ENCODE data around the gene CNOT10.

Gene CNOT10

DNA sequence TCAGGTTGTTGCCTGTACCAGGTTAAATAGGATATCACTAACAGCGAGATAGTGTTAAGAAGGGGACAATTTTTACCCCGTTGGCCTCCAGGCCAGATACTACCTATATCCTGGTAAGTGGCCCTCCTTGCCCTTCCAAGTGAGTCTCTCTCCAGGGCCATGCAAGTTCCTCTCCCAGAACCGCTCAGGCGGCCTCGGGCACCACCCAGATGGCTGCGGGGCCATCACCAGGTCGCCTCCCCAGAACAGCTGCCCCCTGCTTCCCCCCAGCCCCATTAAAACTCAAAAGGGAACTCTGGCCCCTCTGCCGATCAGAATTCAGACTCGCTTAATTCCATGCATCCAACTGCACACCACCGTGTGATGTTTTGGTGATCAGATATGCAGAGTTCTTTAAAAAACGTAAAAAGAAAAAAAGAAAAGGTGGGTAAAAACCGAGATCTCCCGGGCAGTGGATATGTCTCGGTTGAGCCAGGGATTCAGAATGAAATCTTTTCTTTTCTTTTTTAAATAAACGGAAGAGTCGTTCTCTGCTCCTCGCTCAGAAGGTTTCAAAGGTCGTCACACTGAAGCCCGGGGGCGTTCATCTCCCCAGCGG lies 131.0 kb downstream of the CNOT10 start:
- Histone ChIP-seq H3K9ac (ENCODE audit: low read length in 5 of 5) (no peak overlapping the region), H3K36me3 (ENCODE audit: control insufficient read depth in 5 of 5, insufficient read depth in 5 of 5, low read length in 5 of 5) (no peaks in the 10 kb centered on the region), H3K9me3 (ENCODE audit: control insufficient read depth in 5 of 5, low read length in 5 of 5) (no peaks in the 10 kb centered on the region), H3K27me3 (ENCODE audit: control insufficient read depth in 5 of 5, insufficient read depth in 4 of 5, low read length in 5 of 5) (peaks cover 20 to 39% (median 35%) of the 10 kb centered on the region in 5 donors), H3K4me1 (ENCODE audit: control insufficient read depth in 5 of 5, insufficient read depth in 5 of 5, low read length in 5 of 5) (peaks cover 0 to 25% (median 22%) of the 10 kb centered on the region in 5 donors), H3K4me3 (ENCODE audit: low read depth in 1 of 5, low read length in 5 of 5) (no peak overlapping the region), H3K27ac (ENCODE audit: low read depth, low read length) (no peak overlapping the region)

DNA sequence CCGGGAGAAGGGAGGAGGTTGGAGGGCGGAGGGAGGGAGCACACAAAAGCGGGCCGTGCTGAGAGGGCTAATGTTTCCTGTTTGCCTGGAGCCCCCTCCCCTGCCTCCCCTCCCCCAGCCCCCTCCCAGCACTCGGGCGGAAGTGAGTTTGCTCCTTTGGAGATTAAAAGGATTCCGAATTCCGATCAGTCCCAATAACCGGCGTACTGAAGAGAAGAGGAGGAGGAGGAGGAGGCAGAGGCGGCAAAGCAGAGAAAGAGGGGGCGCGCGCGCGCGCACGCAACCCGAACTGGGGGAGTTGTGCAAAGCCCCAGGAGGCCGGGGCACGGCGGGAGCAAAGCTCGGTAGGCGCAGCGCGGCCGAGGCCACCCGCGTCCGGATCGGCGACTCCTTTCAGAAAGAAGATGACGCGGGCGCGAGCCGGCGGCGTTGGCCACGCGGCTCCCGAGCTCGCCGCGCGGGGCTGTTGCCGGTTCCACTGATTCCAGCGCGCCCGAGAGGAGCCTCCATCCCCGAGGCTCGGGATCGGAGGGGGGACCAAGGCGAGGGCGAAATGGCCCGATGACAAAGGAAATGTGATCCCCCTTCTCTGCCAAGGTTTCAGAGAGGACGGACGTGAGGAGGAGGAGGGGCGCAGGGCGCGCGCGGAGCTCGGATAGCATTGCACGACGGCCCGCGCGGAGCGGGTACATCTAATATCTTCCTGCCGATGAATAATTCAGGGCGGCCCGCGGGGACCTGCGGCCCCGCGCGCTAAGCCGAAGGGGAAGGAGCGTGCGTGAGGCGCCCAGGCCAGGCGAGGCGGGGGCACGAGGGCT lies 131.7 kb downstream of the CNOT10 start:
- no peak overlapping the region for H3K9ac ChIP-seq (ENCODE audit: low read length in 5 of 5)
- peak overlapping the region in 4 of 5 donors; percentile 55 to 71 (median 64) for H3K4me3 ChIP-seq (ENCODE audit: low read depth in 1 of 5, low read length in 5 of 5)
- no peak overlapping the region for H3K27ac ChIP-seq (ENCODE audit: low read depth, low read length)
- H3K27me3 ChIP-seq (ENCODE audit: control insufficient read depth in 5 of 5, insufficient read depth in 4 of 5, low read length in 5 of 5): peaks cover 20 to 45% (median 35%) of the 10 kb centered on the region in 5 donors
- H3K36me3 ChIP-seq (ENCODE audit: control insufficient read depth in 5 of 5, insufficient read depth in 5 of 5, low read length in 5 of 5): no peaks in the 10 kb centered on the region
- H3K4me1 ChIP-seq (ENCODE audit: control insufficient read depth in 5 of 5, insufficient read depth in 5 of 5, low read length in 5 of 5): peaks cover 0 to 25% (median 22%) of the 10 kb centered on the region in 5 donors
- no peaks in the 10 kb centered on the region for H3K9me3 ChIP-seq (ENCODE audit: control insufficient read depth in 5 of 5, low read length in 5 of 5)

DNA sequence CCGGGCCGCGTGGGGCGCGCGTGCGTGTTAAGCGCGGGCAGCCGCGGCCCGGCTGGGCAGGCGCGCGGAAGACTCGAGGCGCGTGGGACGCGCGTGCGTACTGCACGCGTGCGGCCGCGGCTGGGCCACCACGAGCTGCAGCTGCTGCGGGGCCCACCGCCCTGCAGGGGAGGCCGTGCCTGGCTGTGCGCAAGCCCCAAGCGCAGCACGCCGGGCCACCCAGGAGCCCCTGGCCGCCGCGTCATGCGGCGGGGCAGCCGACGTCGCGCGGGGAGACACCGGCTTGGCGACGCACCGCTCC lies 132.2 kb downstream of the CNOT10 start:
- Histone ChIP-seq H3K9me3 (ENCODE audit: control insufficient read depth in 5 of 5, low read length in 5 of 5) (no peaks in the 10 kb centered on the region), H3K4me1 (ENCODE audit: control insufficient read depth in 5 of 5, insufficient read depth in 5 of 5, low read length in 5 of 5) (peaks cover 0 to 30% (median 26%) of the 10 kb centered on the region in 5 donors), H3K36me3 (ENCODE audit: control insufficient read depth in 5 of 5, insufficient read depth in 5 of 5, low read length in 5 of 5) (no peaks in the 10 kb centered on the region), H3K9ac (ENCODE audit: low read length in 5 of 5) (no peak overlapping the region), H3K27me3 (ENCODE audit: control insufficient read depth in 5 of 5, insufficient read depth in 4 of 5, low read length in 5 of 5) (peaks cover 20 to 50% (median 37%) of the 10 kb centered on the region in 5 donors), H3K4me3 (ENCODE audit: low read depth in 1 of 5, low read length in 5 of 5) (peak overlapping the region in 4 of 5 donors; percentile 55 to 71 (median 64)), H3K27ac (ENCODE audit: low read depth, low read length) (no peak overlapping the region)

DNA sequence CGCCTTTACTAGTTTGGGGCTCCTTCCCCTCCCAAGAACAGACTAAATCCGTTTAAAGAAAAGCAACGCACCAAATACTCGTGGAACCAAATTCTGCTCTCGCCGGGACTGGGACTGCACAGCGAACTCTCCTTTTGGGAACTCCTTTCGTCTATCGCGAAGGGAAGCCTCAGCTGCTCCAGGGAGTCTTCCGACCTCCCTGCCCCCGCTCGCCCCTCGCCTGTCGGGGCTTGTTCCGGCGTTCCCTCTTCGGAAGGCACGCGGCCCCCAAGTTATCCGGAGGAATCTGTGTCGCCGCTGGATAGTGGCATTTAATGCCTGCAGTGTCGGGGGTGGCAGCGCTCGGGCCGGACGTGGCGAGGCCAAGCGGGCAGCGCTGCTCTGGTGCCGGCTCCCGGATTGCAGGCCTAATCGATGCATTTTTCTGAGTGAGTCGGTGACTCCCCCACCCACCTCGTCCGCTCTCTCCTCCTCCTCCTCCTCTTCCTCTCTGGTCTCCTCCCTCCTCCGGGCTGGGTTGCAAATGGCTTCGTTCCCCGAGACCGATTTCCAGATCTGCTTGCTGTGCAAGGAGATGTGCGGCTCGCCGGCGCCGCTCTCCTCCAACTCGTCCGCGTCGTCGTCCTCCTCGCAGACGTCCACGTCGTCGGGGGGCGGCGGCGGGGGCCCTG lies 132.7 kb downstream of the CNOT10 start, which contains the start of gene TRIM71:
TSS of gene TRIM71 (plus strand) at position 440 of the 671 bp plus-strand sequence. CDS start at position 524, 84 bp downstream.
- Histone ChIP-seq H3K27ac (ENCODE audit: low read depth, low read length) (no peak within 1 kb of the TSS), H3K9me3 (ENCODE audit: control insufficient read depth in 5 of 5, low read length in 5 of 5) (no peaks in the 10 kb centered on the region), H3K9ac (ENCODE audit: low read length in 5 of 5) (no peak within 1 kb of the TSS), H3K36me3 (ENCODE audit: control insufficient read depth in 5 of 5, insufficient read depth in 5 of 5, low read length in 5 of 5) (no peaks in the 10 kb centered on the region), H3K4me1 (ENCODE audit: control insufficient read depth in 5 of 5, insufficient read depth in 5 of 5, low read length in 5 of 5) (peaks cover 0 to 31% (median 27%) of the 10 kb centered on the region in 5 donors), H3K27me3 (ENCODE audit: control insufficient read depth in 5 of 5, insufficient read depth in 4 of 5, low read length in 5 of 5) (peaks cover 20 to 51% (median 37%) of the 10 kb centered on the region in 5 donors), H3K4me3 (ENCODE audit: low read depth in 1 of 5, low read length in 5 of 5) (peak within 1 kb of the TSS in 4 of 5 donors; percentile 55 to 71 (median 64))

DNA sequence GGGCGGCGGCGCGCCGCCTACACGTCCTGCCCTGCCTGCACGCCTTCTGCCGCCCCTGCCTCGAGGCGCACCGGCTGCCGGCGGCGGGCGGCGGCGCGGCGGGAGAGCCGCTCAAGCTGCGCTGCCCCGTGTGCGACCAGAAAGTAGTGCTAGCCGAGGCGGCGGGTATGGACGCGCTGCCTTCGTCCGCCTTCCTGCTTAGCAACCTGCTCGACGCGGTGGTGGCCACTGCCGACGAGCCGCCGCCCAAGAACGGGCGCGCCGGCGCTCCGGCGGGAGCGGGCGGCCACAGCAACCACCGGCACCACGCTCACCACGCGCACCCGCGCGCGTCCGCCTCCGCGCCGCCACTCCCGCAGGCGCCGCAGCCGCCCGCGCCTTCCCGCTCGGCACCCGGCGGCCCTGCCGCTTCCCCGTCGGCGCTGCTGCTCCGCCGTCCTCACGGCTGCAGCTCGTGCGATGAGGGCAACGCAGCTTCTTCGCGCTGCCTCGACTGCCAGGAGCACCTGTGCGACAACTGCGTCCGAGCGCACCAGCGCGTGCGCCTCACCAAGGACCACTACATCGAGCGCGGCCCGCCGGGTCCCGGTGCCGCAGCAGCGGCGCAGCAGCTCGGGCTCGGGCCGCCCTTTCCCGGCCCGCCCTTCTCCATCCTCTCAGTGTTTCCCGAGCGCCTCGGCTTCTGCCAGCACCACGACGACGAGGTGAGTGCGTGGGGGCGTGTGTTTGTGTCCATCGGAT lies 133.4 kb downstream of the CNOT10 start:
- Histone ChIP-seq H3K9ac (ENCODE audit: low read length in 5 of 5) (no peak overlapping the region), H3K9me3 (ENCODE audit: control insufficient read depth in 5 of 5, low read length in 5 of 5) (no peaks in the 10 kb centered on the region), H3K4me1 (ENCODE audit: control insufficient read depth in 5 of 5, insufficient read depth in 5 of 5, low read length in 5 of 5) (peaks cover 0 to 31% (median 27%) of the 10 kb centered on the region in 5 donors), H3K36me3 (ENCODE audit: control insufficient read depth in 5 of 5, insufficient read depth in 5 of 5, low read length in 5 of 5) (no peaks in the 10 kb centered on the region), H3K27ac (ENCODE audit: low read depth, low read length) (no peak overlapping the region), H3K27me3 (ENCODE audit: control insufficient read depth in 5 of 5, insufficient read depth in 4 of 5, low read length in 5 of 5) (peaks cover 20 to 51% (median 37%) of the 10 kb centered on the region in 5 donors), H3K4me3 (ENCODE audit: low read depth in 1 of 5, low read length in 5 of 5) (peak overlapping the region in 3 of 5 donors; percentile 21 to 69 (median 55))

DNA sequence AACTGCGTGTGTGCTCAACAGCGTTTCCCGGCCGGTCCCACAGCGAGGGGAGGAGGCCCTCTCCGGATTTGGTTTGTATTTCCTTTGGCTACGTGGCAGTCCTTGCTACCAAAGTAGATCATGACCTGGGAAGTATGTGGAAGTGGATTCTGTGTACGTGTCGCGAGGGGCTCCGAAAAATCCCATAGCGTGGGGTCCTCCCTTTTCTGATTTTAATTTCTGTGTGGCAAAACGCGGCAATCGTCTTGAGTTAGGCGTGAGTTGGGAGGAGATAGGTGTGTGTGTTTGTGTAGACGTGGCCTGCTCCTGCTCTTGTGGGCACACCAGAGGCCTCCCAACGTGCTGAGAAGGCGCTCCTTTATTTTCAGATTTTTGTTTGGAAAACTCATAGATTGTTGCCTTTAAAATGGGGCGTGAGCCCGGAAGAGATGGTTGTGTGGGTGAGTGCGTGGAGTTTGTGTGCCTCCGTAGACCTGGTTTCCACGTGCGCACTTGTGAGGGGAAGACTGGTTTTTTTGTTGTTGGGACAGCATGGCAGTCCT lies 134.1 kb downstream of the CNOT10 start:
- Histone ChIP-seq H3K36me3 (ENCODE audit: control insufficient read depth in 5 of 5, insufficient read depth in 5 of 5, low read length in 5 of 5) (no peaks in the 10 kb centered on the region), H3K27me3 (ENCODE audit: control insufficient read depth in 5 of 5, insufficient read depth in 4 of 5, low read length in 5 of 5) (peaks cover 20 to 51% (median 37%) of the 10 kb centered on the region in 5 donors), H3K4me3 (ENCODE audit: low read depth in 1 of 5, low read length in 5 of 5) (peak overlapping the region in 2 of 5 donors; percentile 21 to 55), H3K27ac (ENCODE audit: low read depth, low read length) (no peak overlapping the region), H3K4me1 (ENCODE audit: control insufficient read depth in 5 of 5, insufficient read depth in 5 of 5, low read length in 5 of 5) (peaks cover 0 to 31% (median 27%) of the 10 kb centered on the region in 5 donors), H3K9ac (ENCODE audit: low read length in 5 of 5) (no peak overlapping the region), H3K9me3 (ENCODE audit: control insufficient read depth in 5 of 5, low read length in 5 of 5) (no peaks in the 10 kb centered on the region)

DNA sequence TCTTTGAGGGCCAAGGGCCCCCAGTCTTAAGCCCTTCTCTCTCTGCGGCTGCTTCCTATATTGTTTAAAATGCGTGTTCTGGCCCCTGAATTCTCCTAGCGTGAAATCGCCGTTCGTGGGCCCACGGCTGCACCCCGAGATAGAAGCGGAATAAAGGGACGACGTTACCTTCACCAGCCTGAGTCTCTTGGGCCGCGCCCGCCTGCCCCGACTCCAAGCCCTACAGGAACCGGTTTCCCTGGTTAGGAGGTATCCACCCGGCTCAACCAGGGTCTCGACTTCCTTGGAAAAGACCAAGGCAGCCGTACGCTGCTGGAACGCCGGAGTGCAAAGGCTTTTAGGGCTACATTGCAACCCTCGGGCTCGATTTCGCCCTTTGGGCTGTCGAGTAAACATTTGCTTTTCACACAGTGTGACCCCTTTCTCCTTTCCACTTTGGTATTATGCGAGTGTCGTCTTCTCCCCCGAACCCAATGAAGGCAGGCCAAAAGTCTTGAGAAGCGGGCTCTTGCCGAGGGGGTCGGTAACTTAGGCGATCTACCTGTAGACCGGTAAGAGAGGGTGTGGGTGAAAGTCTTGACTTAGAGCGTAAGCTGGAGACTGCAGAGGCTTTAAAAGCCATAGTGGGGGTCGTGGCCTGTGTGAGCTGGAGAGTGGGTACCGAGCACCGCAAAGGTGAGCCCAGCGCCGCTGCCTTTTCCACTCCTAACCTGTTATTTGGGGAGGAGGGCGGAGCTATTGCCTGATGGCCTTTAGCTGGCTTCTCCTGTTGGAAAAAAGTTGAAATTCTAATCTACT lies 134.8 kb downstream of the CNOT10 start:
- peaks cover 20 to 51% (median 37%) of the 10 kb centered on the region in 5 donors for H3K27me3 ChIP-seq (ENCODE audit: control insufficient read depth in 5 of 5, insufficient read depth in 4 of 5, low read length in 5 of 5)

DNA sequence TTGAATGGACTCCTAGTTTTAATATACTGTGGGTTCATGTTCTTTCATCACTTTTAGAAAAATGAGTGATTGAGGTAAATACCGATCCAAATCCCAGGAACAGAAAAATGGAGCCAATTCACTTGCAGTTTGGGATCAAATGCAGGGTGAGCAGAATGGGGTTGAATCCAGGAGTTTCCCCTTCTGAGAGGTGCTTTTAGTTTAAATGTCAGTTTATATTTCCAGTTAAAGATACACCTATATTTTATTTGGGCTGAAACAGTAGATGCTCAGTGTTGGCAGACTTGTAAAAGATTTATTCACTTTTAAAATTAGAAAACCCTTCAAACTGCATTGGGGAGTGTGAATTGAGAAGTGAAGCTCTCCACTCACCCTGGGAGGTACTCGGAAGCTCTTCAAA lies 135.4 kb downstream of the CNOT10 start:
- no peak overlapping the region for H3K9ac ChIP-seq (ENCODE audit: low read length in 5 of 5)
- no peak overlapping the region for H3K27ac ChIP-seq (ENCODE audit: low read depth, low read length)
- no peak overlapping the region for H3K4me3 ChIP-seq (ENCODE audit: low read depth in 1 of 5, low read length in 5 of 5)
- H3K4me1 ChIP-seq (ENCODE audit: control insufficient read depth in 5 of 5, insufficient read depth in 5 of 5, low read length in 5 of 5): peaks cover 0 to 31% (median 27%) of the 10 kb centered on the region in 5 donors
- H3K36me3 ChIP-seq (ENCODE audit: control insufficient read depth in 5 of 5, insufficient read depth in 5 of 5, low read length in 5 of 5): no peaks in the 10 kb centered on the region
- H3K9me3 ChIP-seq (ENCODE audit: control insufficient read depth in 5 of 5, low read length in 5 of 5): no peaks in the 10 kb centered on the region
- peaks cover 20 to 51% (median 37%) of the 10 kb centered on the region in 5 donors for H3K27me3 ChIP-seq (ENCODE audit: control insufficient read depth in 5 of 5, insufficient read depth in 4 of 5, low read length in 5 of 5)

More for the DNA sequence above, 134.8 kb downstream of the CNOT10 start:
- no peaks in the 10 kb centered on the region for H3K9me3 ChIP-seq (ENCODE audit: control insufficient read depth in 5 of 5, low read length in 5 of 5)
- peaks cover 0 to 31% (median 27%) of the 10 kb centered on the region in 5 donors for H3K4me1 ChIP-seq (ENCODE audit: control insufficient read depth in 5 of 5, insufficient read depth in 5 of 5, low read length in 5 of 5)
- no peak overlapping the region for H3K9ac ChIP-seq (ENCODE audit: low read length in 5 of 5)
- no peak overlapping the region for H3K27ac ChIP-seq (ENCODE audit: low read depth, low read length)
- H3K4me3 ChIP-seq (ENCODE audit: low read depth in 1 of 5, low read length in 5 of 5): no peak overlapping the region
- H3K36me3 ChIP-seq (ENCODE audit: control insufficient read depth in 5 of 5, insufficient read depth in 5 of 5, low read length in 5 of 5): no peaks in the 10 kb centered on the region
